GM19025 (cell line): Measurements from ENCODE around the gene VPS13A.
A peak's percentile ranks its signal among the peaks of the same experiment; 100 is the strongest.
"Not testable (repeated sequence)": the region's sequence is repeated elsewhere in the genome, so short reads cannot be mapped to it uniquely, and the experiment has no call there.

Experiments used
- ATAC-seq: cut with Tn5 transposase; IDR thresholded peaks from one replicate; pipeline ENCODE4 v1.9.1; 2021; ENCODE audit warnings: mild to moderate bottlenecking, low read depth, moderate library complexity; ENCODE audit not compliant: unreplicated experiment

Gene VPS13A

DNA sequence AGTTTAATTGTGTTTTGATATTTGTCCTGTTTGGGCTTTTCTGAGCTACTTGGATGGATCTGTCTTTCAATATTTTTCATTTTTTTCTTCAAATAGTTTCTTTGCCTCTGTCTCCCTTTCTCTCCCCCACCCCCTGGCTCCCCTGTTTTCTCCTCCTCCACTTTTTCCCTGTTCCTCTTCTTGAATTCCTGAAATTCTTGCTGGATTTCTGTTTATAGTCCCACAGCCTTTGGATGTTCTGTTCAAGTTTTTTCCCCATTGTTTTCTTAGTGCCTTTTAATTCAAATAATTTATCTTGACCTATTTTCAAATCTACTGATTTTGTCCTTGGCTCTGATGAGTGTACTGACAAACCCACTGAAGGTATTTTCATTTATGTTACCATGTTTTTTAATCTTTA lies 113.0 kb downstream of the VPS13A start:
- ATAC-seq = no peak

DNA sequence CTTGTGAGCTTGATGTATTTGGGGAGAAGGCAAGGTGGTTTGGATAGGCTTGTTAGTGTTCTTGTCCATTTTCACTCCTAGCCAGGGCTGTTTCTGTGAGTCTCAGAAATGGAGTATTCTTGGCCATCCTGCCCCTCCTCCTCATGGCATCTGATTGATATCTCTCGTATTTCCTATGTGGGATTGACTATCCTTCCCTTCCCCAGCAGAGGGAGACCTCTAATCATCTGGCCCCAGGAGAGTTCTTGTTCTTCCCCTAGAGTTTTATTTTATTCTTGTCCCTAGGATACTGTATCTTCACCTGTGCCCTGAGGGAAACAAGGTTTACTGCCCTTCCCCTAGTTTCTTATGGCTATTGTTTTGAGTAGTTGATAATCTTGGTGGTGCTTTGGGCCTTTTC lies 114.4 kb downstream of the VPS13A start:
- no peak for ATAC-seq

DNA sequence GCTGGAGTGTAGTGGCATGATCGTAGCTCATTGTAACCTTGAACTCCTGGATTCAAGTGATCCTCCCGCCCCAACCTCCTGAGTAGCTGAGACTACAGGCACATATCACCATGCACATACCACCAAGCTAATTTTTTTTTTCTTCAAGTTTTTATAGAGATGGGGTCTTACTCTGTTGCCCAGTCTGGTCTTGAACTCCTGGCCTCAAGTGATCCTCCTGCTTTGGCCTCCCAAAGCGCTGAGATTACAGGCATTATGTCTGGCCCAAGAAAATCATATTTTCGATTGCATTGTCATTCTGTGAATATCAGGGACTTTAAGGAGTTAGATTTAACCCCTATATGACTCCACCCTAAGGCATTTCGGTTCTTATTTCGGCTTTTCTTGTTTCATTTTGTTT lies 116.6 kb downstream of the VPS13A start:
- no peak for ATAC-seq

DNA sequence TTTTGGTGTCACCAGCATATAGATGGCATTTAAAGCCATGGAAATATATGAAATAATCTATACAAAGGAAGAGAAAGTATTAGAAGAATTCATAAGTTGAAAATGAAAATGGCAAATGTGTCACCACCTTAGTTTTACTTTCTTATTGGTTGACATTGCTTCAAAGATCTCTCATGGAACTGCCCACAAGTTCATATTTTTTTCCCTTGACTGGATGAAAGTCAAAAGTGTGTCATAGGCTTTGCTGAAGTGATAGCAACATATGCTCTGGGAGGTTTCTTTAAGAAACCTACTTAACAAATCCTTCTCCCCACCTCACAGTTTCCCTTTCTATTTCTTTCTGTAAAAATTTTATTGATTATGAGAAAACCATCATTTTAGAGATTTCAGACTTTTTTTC lies 127.2 kb downstream of the VPS13A start:
- peak; percentile 85 for ATAC-seq

DNA sequence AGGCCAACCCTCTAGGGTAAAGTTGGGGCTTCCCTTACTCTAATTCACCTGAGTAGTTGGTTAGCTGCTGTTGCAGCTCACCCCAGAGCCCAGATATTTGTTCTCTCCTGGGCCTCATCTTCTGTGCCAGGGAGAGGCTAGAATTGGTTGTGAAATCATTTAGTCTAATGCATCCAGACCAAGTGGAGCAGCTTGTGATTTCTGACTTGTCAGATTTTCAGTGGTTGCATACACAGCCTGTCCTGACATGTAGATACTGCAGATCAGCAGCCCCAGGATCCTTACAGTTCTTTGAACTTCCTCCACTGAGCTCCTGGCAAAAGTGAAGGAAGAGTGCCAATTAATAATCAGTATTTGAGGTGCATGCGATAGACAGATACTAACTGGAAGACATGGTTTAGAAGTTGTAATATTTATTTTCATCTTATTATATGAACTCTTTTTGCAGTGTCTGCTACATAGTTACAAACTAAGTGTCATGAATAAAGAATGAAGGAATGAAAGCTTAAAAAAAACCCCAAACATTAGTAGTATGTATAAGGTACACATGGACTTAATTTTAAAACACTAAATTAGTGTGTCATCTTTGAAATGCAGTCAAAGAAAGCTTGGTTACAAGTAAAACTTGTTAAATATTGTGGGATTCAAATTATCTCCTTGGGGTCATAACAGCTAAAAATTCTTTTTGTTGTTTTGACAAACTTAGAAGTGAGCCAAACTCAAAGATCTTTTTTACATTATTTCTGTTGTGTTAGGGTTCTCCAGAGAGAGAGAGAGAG lies 128.5 kb downstream of the VPS13A start:
- ATAC-seq = no peak

DNA sequence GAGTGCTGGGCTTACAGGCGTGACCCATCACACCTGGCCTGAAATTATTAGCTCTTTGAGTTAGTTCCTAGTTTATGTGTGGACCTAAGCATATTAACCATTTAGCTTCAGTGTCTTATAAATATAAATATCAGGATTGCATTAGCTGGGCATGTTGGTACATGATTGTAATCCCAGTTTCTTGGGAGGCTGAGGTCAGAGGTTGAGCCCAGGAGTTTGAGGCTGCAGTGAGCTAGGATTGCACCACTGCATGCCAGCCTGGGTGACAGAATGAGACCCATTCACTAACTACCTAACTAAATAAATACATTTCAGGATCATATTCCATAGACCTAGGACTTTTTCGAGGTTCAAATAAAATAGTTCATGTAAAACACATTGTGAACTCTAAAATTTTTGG lies 129.8 kb downstream of the VPS13A start:
- ATAC-seq = no peak

DNA sequence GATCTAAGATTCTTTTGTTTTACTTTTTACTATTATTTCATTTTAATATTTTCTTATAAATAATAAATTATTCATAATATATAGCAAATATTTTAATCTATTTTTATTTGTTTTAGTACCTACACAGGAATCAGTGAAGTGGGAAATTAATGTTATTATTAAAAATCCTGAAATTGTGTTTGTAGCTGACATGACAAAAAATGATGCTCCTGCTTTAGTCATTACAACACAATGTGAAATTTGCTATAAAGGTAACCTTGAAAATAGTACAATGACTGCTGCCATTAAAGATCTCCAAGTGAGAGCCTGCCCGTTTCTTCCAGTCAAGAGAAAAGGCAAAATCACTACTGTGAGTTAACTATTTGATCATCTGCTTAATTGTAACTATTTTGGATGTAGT lies 138.7 kb downstream of the VPS13A start:
- ATAC-seq = no peak

DNA sequence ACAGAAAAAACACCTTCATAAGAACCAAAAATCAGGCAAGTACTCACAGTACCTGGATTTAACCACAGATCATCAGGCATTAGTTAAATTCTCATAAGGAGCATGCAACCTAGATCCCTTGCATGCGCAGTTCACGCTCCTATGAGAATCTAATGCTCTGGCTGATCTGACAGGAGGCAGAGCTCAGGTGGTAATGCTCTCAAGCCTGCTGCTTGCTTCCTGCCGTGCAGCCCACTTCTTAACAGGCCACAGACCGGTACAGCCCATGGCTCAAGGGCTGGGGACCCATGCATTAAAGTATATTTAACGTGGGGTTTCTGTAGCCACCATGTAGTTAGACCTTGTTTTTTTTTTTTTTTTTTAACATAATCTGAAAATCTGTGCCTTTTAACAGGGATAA lies 147.7 kb downstream of the VPS13A start:
- ATAC-seq = no peak

DNA sequence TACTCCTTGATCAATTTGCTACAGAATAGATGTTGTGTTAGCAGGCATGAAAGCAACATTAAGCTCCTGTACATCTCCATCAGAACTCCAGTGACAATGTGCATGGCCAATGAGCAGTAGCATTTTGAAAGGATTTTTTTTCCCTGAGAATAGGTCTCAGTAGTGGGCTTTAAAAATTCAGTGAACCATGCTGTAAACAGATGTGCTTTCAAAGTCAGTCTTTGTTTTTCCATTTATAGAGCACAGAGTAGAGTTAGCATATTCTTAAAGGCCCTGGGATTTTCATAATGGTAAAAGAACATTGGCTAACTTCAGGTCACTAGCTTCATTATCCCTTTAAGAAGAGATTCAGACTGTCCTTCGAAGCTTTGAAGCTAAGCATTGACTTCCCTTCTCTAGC lies 150.8 kb downstream of the VPS13A start:
- ATAC-seq = no peak

DNA sequence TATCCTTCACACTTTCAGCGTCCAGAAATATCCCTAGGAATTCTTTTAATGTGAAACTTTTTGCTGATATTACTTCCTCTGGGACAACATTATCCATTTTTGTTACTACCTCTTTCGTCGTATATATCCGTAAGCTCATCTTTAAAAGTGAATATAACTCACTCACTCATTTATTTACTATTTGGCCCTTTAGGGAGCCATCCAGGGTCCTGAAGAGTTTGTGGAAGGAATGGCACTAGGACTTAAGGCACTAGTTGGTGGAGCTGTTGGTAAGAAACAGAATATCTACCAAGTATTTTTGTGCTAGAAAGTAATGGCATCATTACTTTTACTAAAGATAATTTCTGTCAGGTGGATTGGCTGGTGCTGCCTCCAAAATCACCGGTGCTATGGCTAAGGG lies 192.7 kb downstream of the VPS13A start:
- ATAC-seq = no peak

DNA sequence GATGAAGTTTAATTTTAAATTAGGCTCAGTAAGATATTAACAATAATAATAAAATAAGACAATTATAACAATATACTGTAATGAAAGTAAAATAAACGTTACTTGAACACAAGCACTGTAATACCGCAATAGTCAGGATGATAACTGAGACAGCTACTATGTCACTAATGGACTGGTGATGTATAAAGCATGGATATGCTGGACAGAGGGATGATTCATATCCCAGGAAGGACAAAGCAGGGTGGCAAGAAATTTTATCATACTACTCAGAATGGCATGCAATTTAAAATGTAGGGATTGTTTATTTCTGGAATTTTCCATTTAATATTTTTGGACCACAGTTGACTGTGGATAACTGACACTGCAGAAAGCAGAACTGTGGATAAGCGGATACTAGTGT lies 196.9 kb downstream of the VPS13A start:
- ATAC-seq = no peak

DNA sequence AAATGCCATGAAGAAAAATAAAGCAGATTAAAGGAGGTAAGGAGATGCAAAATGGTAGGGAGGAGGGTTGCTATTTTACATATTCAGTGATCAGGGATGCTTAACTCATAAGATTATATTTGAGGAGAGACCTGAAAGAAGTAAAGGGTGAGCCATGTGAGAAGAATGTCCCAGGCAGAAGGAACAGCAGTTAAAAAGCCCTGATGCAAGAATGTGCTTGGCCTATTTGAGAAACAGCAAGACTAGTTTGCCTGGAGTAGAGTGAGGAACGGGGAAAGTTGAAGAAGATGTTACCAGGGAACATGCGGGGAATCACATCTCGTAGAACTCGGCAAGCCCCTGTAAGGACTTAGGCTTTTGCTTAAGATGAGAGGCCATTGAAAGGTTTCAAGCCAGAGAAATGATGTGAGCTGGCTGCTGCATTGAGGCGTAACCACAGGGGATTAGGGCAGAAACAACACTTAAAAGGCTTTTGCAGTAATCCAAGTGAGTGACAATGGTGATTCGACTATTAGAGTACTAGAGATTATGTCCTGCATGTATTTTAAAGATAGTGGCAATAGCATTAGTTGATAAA lies 198.7 kb downstream of the VPS13A start:
- ATAC-seq = no peak

DNA sequence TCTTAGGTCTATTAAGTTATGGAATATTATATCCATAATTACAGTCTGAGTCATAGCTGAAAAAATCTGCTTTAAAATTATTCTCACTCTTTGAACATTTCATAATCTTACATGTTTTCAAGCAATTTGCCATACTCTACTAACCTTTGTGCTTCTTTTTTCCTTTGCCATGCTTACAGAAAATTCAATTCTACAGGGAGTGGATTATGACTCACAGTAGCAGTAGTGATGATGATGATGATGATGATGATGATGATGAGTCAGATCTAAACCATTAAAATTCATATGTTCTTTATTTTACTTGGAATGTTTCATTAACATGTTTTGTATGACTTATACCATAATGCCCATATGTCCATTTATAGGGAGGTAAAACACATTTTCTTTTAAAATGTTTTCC lies 207.1 kb downstream of the VPS13A start:
- no peak for ATAC-seq

DNA sequence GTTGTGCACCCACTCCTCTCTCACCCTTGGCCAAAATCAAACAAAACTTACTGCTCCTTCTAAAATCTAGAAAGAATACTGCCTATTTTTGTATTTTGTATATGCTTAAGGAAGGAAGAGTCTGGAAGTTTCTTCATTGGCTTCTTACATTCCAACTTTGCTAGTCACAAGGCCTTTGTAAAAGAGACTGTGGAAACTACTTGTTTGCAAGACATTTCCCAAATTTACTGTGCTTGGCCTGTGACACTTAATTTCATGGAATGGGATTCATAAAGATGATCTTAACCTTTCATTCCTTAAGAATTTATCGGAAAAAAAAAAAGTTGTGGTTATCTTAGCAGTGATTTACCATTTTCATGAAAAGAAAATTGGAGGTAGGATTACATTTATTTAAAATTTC lies 208.9 kb downstream of the VPS13A start:
- no peak for ATAC-seq

DNA sequence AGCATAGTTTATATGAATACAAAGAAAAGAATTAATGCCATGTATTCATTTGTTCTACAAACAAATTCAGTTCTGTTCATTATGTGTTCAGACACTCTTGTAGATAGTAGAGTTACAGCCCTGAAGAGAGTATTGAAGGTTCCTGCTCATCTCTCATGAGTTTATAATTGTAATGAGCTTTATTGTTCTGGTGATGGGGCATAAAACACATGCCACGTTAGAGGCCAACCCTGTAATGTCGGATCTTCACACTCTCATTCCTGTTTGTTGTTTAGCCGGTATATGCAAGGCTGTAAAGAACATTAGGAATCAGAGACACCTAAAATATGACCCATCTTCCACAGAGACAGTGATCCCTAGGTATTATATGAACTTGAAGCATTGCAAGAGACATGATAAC lies 214.5 kb downstream of the VPS13A start:
- no peak for ATAC-seq

DNA sequence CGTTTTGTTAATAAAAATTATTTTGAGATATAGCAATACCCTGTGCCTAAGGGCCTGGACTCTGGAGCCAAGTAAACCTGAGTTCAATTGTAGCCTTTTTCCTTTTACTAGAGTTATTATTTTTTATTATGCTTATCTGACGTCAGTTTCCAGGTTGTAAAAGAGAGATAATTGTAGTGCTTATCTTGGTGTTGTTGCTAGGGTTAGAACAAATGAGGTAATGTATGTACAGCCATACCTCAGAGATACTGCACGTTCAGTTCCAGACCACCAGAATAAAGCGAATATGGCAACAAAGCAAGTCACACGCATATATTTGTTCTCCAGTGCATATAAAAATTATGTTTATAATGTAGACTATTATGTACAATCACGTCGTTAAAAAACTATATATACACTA lies 215.0 kb downstream of the VPS13A start:
- ATAC-seq = no peak

DNA sequence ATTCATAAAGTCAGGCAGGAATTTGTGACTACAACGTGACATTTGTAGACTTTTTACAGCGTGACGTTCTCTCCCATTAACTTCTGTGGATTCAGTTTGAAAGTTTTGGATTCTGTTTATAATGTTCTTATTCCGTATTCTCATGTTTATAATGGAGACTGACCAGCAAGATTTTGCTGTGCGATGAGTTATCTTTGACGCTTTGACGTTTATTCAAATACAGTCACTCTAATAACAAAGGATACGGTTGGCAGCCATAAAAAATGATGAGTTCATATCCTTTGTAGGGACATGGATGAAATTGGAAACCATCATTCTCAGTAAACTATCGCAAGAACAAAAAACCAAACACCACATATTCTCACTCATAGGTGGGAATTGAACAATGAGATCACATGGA lies 221.2 kb downstream of the VPS13A start:
- not testable (repeated sequence) for ATAC-seq

DNA sequence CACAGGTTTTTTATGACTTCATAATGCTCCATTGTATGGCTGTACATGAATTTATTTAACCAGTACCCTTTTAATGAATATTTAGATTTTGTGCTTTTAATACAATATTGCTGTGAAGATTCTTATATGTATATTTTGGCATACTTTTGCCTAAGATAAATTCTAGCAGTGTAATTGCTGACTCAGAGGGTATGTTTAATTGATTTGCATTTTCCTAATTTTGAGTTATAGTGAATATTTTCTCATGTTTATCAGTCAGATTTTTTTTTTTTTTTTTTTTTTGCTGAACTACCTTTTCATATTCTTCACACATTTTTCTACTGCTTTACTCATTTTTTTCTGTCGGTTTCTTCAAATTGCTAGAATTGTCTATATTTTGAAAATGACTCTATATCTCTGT lies 222.6 kb downstream of the VPS13A start:
- no peak for ATAC-seq

DNA sequence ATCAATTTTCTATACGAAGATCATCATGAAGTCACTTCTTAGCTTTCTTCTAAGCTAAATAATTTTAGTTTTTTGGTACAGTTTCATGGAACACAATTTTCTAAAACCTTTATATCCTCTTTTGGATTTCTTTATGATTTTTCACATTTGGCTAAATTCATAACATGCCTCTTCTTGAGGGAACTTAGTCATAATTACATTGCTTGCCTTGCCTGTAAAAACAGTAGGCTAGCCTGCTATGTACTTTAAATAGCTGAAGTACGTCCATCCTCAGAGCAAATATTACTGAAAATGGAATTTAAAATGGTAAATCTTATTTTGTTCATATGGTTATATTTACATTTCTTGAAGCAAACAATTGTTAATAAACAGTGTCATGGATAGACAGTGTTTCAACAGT lies 225.0 kb downstream of the VPS13A start:
- ATAC-seq = no peak

DNA sequence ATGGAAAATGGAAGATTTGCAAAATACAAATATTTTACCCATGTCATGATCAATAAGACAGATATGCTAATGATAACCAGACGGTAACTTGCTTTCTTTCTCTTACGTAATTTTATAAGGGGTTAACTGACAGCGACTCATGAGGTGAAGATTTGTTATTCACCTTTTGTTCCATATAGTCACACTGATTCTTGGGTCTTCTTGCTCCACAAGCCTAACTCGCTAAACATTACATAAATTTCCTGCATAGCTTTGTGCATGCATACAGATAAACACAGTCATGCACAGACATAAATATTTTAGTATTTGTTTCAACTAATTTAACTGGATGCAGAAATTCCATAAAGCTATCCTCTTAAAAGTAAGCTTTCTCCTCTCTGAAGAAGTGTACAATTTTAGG lies 225.9 kb downstream of the VPS13A start:
- ATAC-seq = no peak

DNA sequence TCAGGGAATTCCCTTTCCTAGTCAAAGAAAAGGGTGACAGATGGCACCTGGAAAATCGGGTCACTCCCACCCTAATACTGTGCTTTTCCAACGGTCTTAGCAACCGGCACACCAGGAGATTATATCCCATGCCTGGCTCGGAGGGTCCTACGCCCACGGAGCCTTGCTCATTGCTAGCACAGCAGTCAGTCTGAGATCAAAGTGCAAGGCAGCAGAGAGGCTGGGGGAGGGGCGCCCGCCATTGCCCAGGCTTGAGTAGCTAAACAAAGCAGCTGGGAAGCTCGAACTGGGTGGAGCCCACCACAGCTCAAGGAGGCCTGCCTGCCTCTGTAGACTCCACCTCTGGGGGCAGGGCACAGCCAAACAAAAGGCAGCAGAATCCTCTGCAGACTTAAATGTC lies 231.2 kb downstream of the VPS13A start:
- not testable (repeated sequence) for ATAC-seq

DNA sequence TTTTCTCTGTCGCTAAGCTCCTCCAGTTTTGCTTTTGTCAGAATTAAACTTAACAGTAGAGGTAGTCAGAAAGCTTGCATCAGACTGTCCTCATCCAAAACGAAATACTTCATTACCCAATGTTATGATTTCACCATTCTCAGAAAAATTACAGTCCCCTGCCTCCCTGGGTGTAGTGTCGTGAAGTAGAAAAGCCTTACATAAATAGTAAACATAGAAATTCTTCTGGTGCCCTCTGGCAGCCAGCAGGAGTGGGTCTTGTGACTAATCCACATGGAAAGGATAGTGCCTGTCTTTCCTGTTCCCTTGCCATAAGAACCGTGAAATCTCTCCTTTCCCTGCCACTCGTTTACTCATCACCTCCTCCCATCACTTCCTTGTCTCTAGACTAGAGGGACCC lies 240.2 kb downstream of the VPS13A start:
- no peak for ATAC-seq

DNA sequence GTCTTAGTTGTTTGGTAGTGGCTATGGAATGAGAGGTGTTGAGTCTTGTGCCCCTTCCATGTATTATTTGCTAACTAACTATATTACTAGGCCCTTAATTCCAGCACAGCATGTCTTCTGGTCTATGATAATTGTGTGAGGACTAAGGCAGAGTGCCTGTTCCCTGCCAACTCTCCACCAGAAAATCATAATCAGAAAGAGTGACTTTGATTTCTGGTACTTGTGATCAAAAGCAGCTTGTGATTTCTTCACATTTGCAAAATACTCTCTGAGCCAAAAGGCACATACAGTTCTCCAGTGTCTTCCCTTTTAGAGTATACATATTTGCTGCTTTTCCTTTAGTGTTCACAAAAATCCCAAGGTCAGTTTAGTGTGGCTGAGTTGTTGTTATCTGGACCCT lies 240.9 kb downstream of the VPS13A start:
- no peak for ATAC-seq
